ENCODE results near the gene MSANTD3.
A peak's percentile ranks its signal among the peaks of the same experiment; 100 is the strongest.

Gene MSANTD3

GRCh38 chr9:100466171-100466828 lies 39.4 kb downstream of the MSANTD3 start:
- DNase-seq = no peak

- no peak for DNase-seq
Measured at GRCh38 chr9:100466829-100467221, 39.9 kb downstream of the MSANTD3 start.

GRCh38 chr9:100468041-100468440 lies 41.1 kb downstream of the MSANTD3 start:
- no peak for DNase-seq

GRCh38 chr9:100472268-100472667 lies 45.3 kb downstream of the MSANTD3 start:
- DNase-seq = no peak

GRCh38 chr9:100472788-100473275 lies 45.9 kb downstream of the MSANTD3 start, which contains the start of gene TMEFF1:
Gene TMEFF1, plus strand, starts transcription at chr9:100473149. Its CDS starts 396 bp downstream, at chr9:100473545.
- DNase-seq = peak; percentile 14

GRCh38 chr9:100473276-100474081 lies 46.5 kb downstream of the MSANTD3 start:
- DNase-seq = no peak

GRCh38 chr9:100474082-100474923 lies 47.4 kb downstream of the MSANTD3 start:
- no peak for DNase-seq

- DNase-seq = no peak
Measured at GRCh38 chr9:100474924-100475276, 48.0 kb downstream of the MSANTD3 start.

- no peak for DNase-seq
Measured at GRCh38 chr9:100477241-100477640, 50.3 kb downstream of the MSANTD3 start.

- no peak for DNase-seq
Measured at GRCh38 chr9:100478192-100478591, 51.2 kb downstream of the MSANTD3 start.

- no peak for DNase-seq
Measured at GRCh38 chr9:100479820-100480219, 52.9 kb downstream of the MSANTD3 start.

- no peak for DNase-seq
Measured at GRCh38 chr9:100485196-100485595, 58.3 kb downstream of the MSANTD3 start.

- no peak for DNase-seq
Measured at GRCh38 chr9:100486479-100487176, 59.7 kb downstream of the MSANTD3 start.

- no peak for DNase-seq
Measured at GRCh38 chr9:100488177-100488576, 61.2 kb downstream of the MSANTD3 start.

GRCh38 chr9:100489836-100490235 lies 62.9 kb downstream of the MSANTD3 start:
- no peak for DNase-seq

- no peak for DNase-seq
Measured at GRCh38 chr9:100492952-100493351, 66.0 kb downstream of the MSANTD3 start.

GRCh38 chr9:100498592-100498991 lies 71.6 kb downstream of the MSANTD3 start:
- no peak for DNase-seq

GRCh38 chr9:100499460-100499859 lies 72.5 kb downstream of the MSANTD3 start:
- no peak for DNase-seq

- DNase-seq = no peak
Measured at GRCh38 chr9:100499866-100500265, 72.9 kb downstream of the MSANTD3 start.
